GM23338 (cell line): ENCODE data around the gene RNF32. TPM values are rescaled to one million over a fixed set of nuclear protein-coding genes. Genes with fewer than 3 reads are reported as not detected.

Source experiments
- ATAC-seq: fragments of 200-7000 bp; cut with Tn5 transposase; 3 replicates; pipeline ENCODE4 v1.9.1; 2020
- DNase-seq: peaks from one replicate; pipeline ENCODE4 v3.0.0-alpha.2; 2015; ENCODE audit warnings: low spot score
- H2AFZ ChIP-seq: fragments of 200-600 bp; sonication (generic); 2 replicates; pipeline ENCODE4 v1.8.0; 2016; ENCODE audit warnings: antibody characterized with exemption, mild to moderate bottlenecking, moderate library complexity
- H3F3A ChIP-seq: fragments of 200-600 bp; sonication (generic); replicated peaks from 2 replicates; pipeline ENCODE4 v1.8.0; 2017; ENCODE audit warnings: antibody characterized with exemption, mixed run types, low read depth
- H3K27ac ChIP-seq: fragments of 200-600 bp; sonication (generic); 2 replicates; pipeline ENCODE4 v1.6.1; 2016; ENCODE audit warnings: low read depth
- H3K27me3 ChIP-seq: fragments of 200-600 bp; sonication (generic); 2 replicates; pipeline ENCODE4 v1.8.0; 2016; ENCODE audit warnings: mild to moderate bottlenecking, mixed run types, moderate library complexity; ENCODE audit not compliant: insufficient read depth
- H3K36me3 ChIP-seq: fragments of 200-600 bp; sonication (generic); 2 replicates; pipeline ENCODE4 v1.8.0; 2016; ENCODE audit warnings: mild to moderate bottlenecking; ENCODE audit not compliant: insufficient read depth
- H3K4me1 ChIP-seq: fragments of 200-600 bp; sonication (generic); 2 replicates; pipeline ENCODE4 v1.8.0; 2016; ENCODE audit warnings: mild to moderate bottlenecking, moderate library complexity; ENCODE audit not compliant: insufficient read depth
- H3K4me2 ChIP-seq: fragments of 200-600 bp; sonication (generic); 2 replicates; pipeline ENCODE4 v1.7.1; 2017; ENCODE audit warnings: mixed run types
- H3K4me3 ChIP-seq: fragments of 200-600 bp; sonication (generic); 2 replicates; pipeline ENCODE4 v1.6.1; 2016; ENCODE audit warnings: mixed run types
- H3K79me2 ChIP-seq: fragments of 200-600 bp; sonication (generic); replicated peaks from 2 replicates; pipeline ENCODE4 v1.8.0; 2017; ENCODE audit warnings: mild to moderate bottlenecking; ENCODE audit not compliant: insufficient read depth
- H3K9me2 ChIP-seq: fragments of 200-600 bp; sonication (generic); 2 replicates; pipeline ENCODE4 v1.8.0; 2017; ENCODE audit not compliant: insufficient read depth
- H4K20me1 ChIP-seq: fragments of 200-600 bp; sonication (generic); replicated peaks from 2 replicates; pipeline ENCODE4 v1.8.0; 2017; ENCODE audit warnings: mild to moderate bottlenecking; ENCODE audit not compliant: insufficient read depth
- H3K27ac Mint-ChIP-seq: 2 replicates; pipeline ENCODE4 v1.8.0; 2020; ENCODE audit warnings: inconsistent platforms, mild to moderate bottlenecking, moderate library complexity, mixed read lengths
- H3K27me3 Mint-ChIP-seq: 3 replicates; pipeline ENCODE4 v1.8.0; 2022; ENCODE audit warnings: low read depth, mild to moderate bottlenecking, moderate library complexity, mixed read lengths, inconsistent platforms; ENCODE audit not compliant: insufficient read depth, poor library complexity
- H3K36me3 Mint-ChIP-seq: 3 replicates; pipeline ENCODE4 v1.8.0; 2021; ENCODE audit warnings: low read depth, mild to moderate bottlenecking, inconsistent platforms, moderate library complexity, mixed read lengths
- H3K4me1 Mint-ChIP-seq: 3 replicates; pipeline ENCODE4 v1.8.0; 2020; ENCODE audit warnings: mild to moderate bottlenecking, inconsistent platforms, mixed read lengths
- H3K4me3 Mint-ChIP-seq: 3 replicates; pipeline ENCODE4 v1.8.0; 2021; ENCODE audit warnings: moderate library complexity, mild to moderate bottlenecking, inconsistent platforms, mixed read lengths
- H3K9me3 Mint-ChIP-seq: 3 replicates; pipeline ENCODE4 v1.8.0; 2020; ENCODE audit warnings: moderate library complexity, mild to moderate bottlenecking, inconsistent platforms, mixed read lengths
- EZH2 ChIP-seq: fragments of 200-600 bp; sonication (generic); IDR thresholded peaks from one replicate; pipeline ENCODE4 v1.8.0; 2017; ENCODE audit warnings: antibody characterized with exemption, mild to moderate bottlenecking, low read depth; ENCODE audit not compliant: unreplicated experiment
- EZH2phosphoT487 ChIP-seq: fragments of 200-600 bp; sonication (generic); IDR thresholded peaks from one replicate; pipeline ENCODE4 v1.8.1; 2018; ENCODE audit warnings: antibody characterized with exemption; ENCODE audit not compliant: unreplicated experiment
- ZNF331 ChIP-seq: fragments of 250-450 bp; sonication (Bioruptor Pico); IDR thresholded peaks from 2 replicates; pipeline ENCODE4 v1.5.0; 2020; ENCODE audit warnings: low read depth, mild to moderate bottlenecking, moderate library complexity
- polyA plus RNA-seq: library from polyadenylated mRNA; unstranded; fragments of >200 nt; fragmentation: Nextera tagmentation; extraction: Ambion mirVana; gene quantifications from 2 replicates; pipeline ENCODE4 v1.2.1, GENCODE V29; 2016
- total RNA-seq: library from RNA; depleted of rRNA; stranded (reverse); fragments of >200 nt; shearing (Covaris generic); gene quantifications from 2 replicates; pipeline ENCODE4 v1.2.3, GENCODE V29; 2014
- TF ChIP-seq, protein P1 (sequence below): fragments of 250-450 bp; sonication (Bioruptor Pico); IDR thresholded peaks from 2 replicates; pipeline ENCODE4 v1.5.0; 2020; ENCODE audit warnings: mild to moderate bottlenecking, moderate library complexity

RNF32 gene
- total and polyA plus RNA-seq, 2 experiments from 2014 or later: 0.56 to 2.0 TPM

DNA sequence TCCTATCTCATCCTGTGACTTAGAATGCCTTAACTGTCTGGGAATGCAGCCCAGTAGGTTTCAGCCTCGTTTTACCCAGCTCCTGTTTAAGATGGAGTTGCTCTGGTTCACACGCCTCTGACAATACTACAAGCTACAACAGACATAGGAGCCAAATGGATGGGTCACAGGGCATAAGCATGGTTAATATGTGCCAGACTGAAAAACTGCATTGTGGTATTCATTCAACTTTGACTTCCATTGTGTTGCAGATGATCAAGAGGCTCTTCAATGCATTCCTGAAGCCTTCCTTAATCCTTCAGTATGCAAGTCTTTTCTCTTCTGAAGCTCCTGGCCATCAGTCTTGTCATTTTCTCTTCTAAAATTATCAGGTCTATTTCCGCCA is 20.3 kb upstream of the RNF32 start:
- Mint-ChIP-seq H3K36me3 (peaks cover 10% of the 10 kb centered on the region; the same call in 2 of the 3 replicates), H3K4me3 (no peak overlapping the region; the same call in 2 of the 3 replicates), H3K9me3 (peaks cover 6% of the 10 kb centered on the region; the same call in 2 of the 3 replicates), H3K4me1 (peaks cover 46% of the 10 kb centered on the region), H3K27me3 (peaks cover 19% of the 10 kb centered on the region), H3K27ac (no peak overlapping the region; the same call in 1 of the 2 replicates)
- Histone ChIP-seq H3K27me3 (peaks cover 27% of the 10 kb centered on the region), H3K4me1 (peaks cover 17% of the 10 kb centered on the region), H3K27ac (peak overlapping the region; percentile 87), H3K79me2 (no peaks in the 10 kb centered on the region), H3K4me2 (0 out of 2 replicates have a peak overlapping the region, but pooled peaks have one; percentile 31), H3K9me2 (peaks cover 5% of the 10 kb centered on the region; the same call in 1 of the 2 replicates), H2AFZ (no peak overlapping the region), H3F3A (no peaks in the 10 kb centered on the region), H4K20me1 (no peaks in the 10 kb centered on the region), H3K36me3 (no peaks in the 10 kb centered on the region), H3K4me3 (no peak overlapping the region)
- DNase-seq (peak; percentile 63), ATAC-seq (peak; percentile 16)
- TF ChIP-seq, protein P1, sequence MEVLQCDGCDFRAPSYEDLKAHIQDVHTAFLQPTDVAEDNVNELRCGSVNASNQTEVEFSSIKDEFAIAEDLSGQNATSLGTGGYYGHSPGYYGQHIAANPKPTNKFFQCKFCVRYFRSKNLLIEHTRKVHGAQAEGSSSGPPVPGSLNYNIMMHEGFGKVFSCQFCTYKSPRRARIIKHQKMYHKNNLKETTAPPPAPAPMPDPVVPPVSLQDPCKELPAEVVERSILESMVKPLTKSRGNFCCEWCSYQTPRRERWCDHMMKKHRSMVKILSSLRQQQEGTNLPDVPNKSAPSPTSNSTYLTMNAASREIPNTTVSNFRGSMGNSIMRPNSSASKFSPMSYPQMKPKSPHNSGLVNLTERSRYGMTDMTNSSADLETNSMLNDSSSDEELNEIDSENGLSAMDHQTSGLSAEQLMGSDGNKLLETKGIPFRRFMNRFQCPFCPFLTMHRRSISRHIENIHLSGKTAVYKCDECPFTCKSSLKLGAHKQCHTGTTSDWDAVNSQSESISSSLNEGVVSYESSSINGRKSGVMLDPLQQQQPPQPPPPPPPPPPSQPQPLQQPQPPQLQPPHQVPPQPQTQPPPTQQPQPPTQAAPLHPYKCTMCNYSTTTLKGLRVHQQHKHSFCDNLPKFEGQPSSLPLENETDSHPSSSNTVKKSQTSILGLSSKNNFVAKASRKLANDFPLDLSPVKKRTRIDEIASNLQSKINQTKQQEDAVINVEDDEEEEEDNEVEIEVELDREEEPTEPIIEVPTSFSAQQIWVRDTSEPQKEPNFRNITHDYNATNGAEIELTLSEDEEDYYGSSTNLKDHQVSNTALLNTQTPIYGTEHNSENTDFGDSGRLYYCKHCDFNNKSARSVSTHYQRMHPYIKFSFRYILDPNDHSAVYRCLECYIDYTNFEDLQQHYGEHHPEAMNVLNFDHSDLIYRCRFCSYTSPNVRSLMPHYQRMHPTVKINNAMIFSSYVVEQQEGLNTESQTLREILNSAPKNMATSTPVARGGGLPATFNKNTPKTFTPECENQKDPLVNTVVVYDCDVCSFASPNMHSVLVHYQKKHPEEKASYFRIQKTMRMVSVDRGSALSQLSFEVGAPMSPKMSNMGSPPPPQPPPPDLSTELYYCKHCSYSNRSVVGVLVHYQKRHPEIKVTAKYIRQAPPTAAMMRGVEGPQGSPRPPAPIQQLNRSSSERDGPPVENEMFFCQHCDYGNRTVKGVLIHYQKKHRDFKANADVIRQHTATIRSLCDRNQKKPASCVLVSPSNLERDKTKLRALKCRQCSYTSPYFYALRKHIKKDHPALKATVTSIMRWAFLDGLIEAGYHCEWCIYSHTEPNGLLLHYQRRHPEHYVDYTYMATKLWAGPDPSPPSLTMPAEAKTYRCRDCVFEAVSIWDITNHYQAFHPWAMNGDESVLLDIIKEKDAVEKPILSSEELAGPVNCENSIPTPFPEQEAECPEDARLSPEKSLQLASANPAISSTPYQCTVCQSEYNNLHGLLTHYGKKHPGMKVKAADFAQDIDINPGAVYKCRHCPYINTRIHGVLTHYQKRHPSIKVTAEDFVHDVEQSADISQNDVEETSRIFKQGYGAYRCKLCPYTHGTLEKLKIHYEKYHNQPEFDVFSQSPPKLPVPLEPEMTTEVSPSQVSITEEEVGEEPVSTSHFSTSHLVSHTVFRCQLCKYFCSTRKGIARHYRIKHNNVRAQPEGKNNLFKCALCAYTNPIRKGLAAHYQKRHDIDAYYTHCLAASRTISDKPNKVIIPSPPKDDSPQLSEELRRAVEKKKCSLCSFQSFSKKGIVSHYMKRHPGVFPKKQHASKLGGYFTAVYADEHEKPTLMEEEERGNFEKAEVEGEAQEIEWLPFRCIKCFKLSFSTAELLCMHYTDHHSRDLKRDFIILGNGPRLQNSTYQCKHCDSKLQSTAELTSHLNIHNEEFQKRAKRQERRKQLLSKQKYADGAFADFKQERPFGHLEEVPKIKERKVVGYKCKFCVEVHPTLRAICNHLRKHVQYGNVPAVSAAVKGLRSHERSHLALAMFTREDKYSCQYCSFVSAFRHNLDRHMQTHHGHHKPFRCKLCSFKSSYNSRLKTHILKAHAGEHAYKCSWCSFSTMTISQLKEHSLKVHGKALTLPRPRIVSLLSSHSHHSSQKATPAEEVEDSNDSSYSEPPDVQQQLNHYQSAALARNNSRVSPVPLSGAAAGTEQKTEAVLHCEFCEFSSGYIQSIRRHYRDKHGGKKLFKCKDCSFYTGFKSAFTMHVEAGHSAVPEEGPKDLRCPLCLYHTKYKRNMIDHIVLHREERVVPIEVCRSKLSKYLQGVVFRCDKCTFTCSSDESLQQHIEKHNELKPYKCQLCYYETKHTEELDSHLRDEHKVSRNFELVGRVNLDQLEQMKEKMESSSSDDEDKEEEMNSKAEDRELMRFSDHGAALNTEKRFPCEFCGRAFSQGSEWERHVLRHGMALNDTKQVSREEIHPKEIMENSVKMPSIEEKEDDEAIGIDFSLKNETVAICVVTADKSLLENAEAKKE (CRISPR knock-in tag): peak; percentile 78
- no peak for TF ChIP-seq ZNF331 (CRISPR knock-in tag)
- TF ChIP-seq EZH2phosphoT487: no peak
- no peak for TF ChIP-seq EZH2

DNA sequence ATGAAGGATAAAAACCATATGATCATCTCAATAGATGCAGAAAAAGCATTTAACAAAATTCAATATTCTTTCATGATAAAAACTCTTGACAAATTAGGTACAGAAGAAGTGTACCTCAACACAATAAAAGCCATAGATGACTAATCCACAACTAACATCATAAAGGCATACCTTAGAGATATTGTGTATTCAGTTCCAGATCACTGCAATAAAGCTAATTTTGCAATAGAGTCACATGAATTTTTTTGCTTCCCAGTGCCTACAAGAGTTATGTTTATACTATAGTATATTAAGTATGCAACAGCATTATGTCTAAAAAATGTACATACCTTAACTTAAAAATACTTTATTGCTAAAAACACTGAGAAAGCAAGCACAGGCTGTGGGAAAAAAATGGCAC is 18.9 kb upstream of the RNF32 start:
- peaks cover 6% of the 10 kb centered on the region; the same call in 2 of the 3 replicates for H3K9me3 Mint-ChIP-seq
- Histone ChIP-seq H3K27me3 (peaks cover 15% of the 10 kb centered on the region), H3K9me2 (peaks cover 5% of the 10 kb centered on the region; the same call in 1 of the 2 replicates), H3F3A (no peaks in the 10 kb centered on the region), H4K20me1 (no peaks in the 10 kb centered on the region), H3K4me1 (peaks cover 17% of the 10 kb centered on the region), H2AFZ (no peak overlapping the region), H3K27ac (no peak overlapping the region), H3K36me3 (no peaks in the 10 kb centered on the region), H3K4me3 (no peak overlapping the region), H3K79me2 (no peaks in the 10 kb centered on the region), H3K4me2 (no peak overlapping the region)
- peaks cover 8% of the 10 kb centered on the region for H3K27me3 Mint-ChIP-seq
- peaks cover 41% of the 10 kb centered on the region for H3K4me1 Mint-ChIP-seq
- no peak overlapping the region for H3K27ac Mint-ChIP-seq
- DNase-seq (no peak), ATAC-seq (no peak)
- peaks cover 10% of the 10 kb centered on the region; the same call in 2 of the 3 replicates for H3K36me3 Mint-ChIP-seq
- no peak overlapping the region for H3K4me3 Mint-ChIP-seq
- TF ChIP-seq EZH2phosphoT487: no peak
- TF ChIP-seq, protein P1 (CRISPR knock-in tag): no peak
